ENCODE data around the gene CEBPG.

GRCh38 chr19:33389421-33390100, 16.1 kb downstream of the CEBPG start:
- TF ChIP-seq EZH2 (optimal IDR thresholded peaks at IDR 0.05; ENCODE audit: low read depth, low read length) (no peak), EZH2phosphoT487 (IDR thresholded peaks at IDR 0.05; ENCODE audit: low read length) (no peak)

Data from MM.1S (cell line).